ENCODE data around the gene TIMM13.
A peak's percentile ranks its signal among the peaks of the same experiment; 100 is the strongest.

The TIMM13 gene
- long read RNA-seq, transcript TIMM13-201 (3 exons, 1,973 nt): major isoform, 171 of 189 reads
- long read RNA-seq, partial matches to known transcripts: 0 of 189 reads
- long read RNA-seq, other reads (novel, unspliced or antisense): 18 of 189 reads

DNA sequence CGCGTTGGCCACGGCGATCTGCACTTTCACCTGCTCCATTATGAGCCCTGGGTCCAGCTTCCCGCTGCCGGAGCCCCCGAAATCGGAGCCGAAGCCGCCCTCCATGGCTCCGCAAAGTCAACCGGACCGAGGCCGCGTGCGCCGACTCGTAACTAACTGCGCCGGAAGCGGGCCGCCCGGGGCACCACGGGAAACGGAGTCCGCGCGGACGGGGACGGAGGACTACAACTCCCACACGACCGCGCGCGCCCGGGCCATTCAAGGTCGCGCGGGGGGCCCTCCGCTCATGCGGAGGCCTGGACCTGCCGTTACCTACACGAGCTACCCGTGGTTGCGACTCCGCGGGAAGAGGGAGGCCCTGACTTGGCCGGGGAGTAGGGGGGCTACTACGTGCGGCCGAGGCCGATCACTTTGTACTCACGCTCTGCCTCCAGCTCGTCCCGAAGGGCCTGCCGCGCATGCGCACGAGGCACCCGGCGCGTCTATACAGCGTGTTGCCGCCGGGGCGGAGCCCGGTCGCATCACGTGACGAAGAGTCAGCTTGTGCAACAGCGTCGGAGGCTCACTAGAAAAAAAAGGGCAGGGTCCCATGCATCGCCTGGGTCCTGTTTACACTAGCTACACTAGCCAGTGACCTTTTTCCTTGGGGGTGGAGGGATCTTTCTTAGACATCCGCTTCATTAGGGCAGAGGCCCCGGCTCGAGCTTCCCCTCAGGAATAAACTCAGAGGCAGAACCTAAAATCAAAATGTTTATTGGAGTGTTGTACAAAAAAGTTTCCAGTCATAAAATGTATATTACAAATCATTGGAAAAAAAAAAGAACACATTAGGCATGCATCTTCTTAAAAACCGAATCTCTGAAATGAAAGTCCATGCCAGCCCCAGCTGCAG, at the start of gene TIMM13:
Gene TIMM13 (minus strand): TSS at position 158 of the 892 bp plus-strand sequence. CDS start 53 bp downstream, at position 105.
- peak; percentile 94 for DNase-seq (ENCODE audit: low read depth in 1 of 2, low spot score in 1 of 2)
- Histone ChIP-seq H3K27me3 (ENCODE audit: insufficient read depth, poor library complexity, severe bottlenecking) (no peaks in the 10 kb centered on the region), H3K27ac (replicated peaks) (peak within 1 kb of the TSS; percentile 98), H3K4me3 (replicated peaks; ENCODE audit: insufficient read depth, low read length) (peak within 1 kb of the TSS; percentile 82)
- TF ChIP-seq POLR2AphosphoS5 (IDR thresholded peaks at IDR 0.05; ENCODE audit: low read depth): peak; percentile 71; the same call in 1 of the 2 replicates
- no peak for TF ChIP-seq SPI1 (IDR thresholded peaks at IDR 0.05; ENCODE audit: borderline replicate concordance, low read depth)
- TF ChIP-seq, protein P1, sequence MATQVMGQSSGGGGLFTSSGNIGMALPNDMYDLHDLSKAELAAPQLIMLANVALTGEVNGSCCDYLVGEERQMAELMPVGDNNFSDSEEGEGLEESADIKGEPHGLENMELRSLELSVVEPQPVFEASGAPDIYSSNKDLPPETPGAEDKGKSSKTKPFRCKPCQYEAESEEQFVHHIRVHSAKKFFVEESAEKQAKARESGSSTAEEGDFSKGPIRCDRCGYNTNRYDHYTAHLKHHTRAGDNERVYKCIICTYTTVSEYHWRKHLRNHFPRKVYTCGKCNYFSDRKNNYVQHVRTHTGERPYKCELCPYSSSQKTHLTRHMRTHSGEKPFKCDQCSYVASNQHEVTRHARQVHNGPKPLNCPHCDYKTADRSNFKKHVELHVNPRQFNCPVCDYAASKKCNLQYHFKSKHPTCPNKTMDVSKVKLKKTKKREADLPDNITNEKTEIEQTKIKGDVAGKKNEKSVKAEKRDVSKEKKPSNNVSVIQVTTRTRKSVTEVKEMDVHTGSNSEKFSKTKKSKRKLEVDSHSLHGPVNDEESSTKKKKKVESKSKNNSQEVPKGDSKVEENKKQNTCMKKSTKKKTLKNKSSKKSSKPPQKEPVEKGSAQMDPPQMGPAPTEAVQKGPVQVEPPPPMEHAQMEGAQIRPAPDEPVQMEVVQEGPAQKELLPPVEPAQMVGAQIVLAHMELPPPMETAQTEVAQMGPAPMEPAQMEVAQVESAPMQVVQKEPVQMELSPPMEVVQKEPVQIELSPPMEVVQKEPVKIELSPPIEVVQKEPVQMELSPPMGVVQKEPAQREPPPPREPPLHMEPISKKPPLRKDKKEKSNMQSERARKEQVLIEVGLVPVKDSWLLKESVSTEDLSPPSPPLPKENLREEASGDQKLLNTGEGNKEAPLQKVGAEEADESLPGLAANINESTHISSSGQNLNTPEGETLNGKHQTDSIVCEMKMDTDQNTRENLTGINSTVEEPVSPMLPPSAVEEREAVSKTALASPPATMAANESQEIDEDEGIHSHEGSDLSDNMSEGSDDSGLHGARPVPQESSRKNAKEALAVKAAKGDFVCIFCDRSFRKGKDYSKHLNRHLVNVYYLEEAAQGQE (IDR thresholded peaks at IDR 0.05; ENCODE audit: insufficient replicate concordance, low read depth): no peak
- peak; percentile 85 for TF ChIP-seq GABPA (IDR thresholded peaks at IDR 0.05; ENCODE audit: low read depth)
- TF ChIP-seq, protein P2, sequence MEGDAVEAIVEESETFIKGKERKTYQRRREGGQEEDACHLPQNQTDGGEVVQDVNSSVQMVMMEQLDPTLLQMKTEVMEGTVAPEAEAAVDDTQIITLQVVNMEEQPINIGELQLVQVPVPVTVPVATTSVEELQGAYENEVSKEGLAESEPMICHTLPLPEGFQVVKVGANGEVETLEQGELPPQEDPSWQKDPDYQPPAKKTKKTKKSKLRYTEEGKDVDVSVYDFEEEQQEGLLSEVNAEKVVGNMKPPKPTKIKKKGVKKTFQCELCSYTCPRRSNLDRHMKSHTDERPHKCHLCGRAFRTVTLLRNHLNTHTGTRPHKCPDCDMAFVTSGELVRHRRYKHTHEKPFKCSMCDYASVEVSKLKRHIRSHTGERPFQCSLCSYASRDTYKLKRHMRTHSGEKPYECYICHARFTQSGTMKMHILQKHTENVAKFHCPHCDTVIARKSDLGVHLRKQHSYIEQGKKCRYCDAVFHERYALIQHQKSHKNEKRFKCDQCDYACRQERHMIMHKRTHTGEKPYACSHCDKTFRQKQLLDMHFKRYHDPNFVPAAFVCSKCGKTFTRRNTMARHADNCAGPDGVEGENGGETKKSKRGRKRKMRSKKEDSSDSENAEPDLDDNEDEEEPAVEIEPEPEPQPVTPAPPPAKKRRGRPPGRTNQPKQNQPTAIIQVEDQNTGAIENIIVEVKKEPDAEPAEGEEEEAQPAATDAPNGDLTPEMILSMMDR (IDR thresholded peaks at IDR 0.05; ENCODE audit: insufficient read depth, low read length): no peak

DNA sequence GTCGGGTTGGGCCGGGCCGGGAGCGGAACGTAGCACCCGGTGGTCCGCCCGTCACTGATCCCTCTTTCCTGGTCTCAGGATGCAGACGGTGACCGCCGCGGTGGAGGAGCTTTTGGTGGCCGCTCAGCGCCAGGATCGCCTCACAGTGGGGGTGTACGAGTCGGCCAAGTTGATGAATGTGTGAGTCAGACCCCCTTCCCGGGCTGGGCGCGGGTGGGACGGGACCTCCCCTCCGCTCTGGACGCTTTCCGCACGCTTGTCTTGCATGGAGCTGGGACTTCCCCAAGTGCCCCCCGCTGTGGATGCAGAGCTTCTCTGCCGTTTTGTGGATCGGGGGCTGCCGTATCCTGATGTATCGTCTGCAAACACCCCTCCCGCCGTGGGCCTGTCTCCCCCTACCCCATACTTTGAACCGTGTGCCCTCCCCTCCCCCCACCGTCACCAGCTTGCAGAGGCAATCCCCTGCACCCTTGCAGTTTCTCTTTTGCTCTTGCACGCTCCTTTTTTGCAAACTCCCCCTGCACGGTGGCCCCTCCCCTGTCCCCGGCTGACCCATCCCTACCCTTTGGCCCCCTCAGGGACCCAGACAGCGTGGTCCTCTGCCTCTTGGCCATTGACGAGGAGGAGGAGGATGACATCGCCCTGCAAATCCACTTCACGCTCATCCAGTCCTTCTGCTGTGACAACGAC, 49.2 kb upstream of the TIMM13 start:
- no peak; the same call in 1 of the 2 replicates for TF ChIP-seq SPI1 (IDR thresholded peaks at IDR 0.05; ENCODE audit: borderline replicate concordance, low read depth)
- no peak for TF ChIP-seq POLR2AphosphoS5 (IDR thresholded peaks at IDR 0.05; ENCODE audit: low read depth)
- TF ChIP-seq, protein P1 (IDR thresholded peaks at IDR 0.05; ENCODE audit: insufficient replicate concordance, low read depth): no peak
- no peak for TF ChIP-seq GABPA (IDR thresholded peaks at IDR 0.05; ENCODE audit: low read depth)
- TF ChIP-seq, protein P2 (IDR thresholded peaks at IDR 0.05; ENCODE audit: insufficient read depth, low read length): no peak
- peak overlapping the region; percentile 89 for H3K27ac ChIP-seq (replicated peaks)
- H3K27me3 ChIP-seq (ENCODE audit: insufficient read depth, poor library complexity, severe bottlenecking): no peaks in the 10 kb centered on the region
- peak overlapping the region; percentile 84 for H3K4me3 ChIP-seq (replicated peaks; ENCODE audit: insufficient read depth, low read length)
- peak in 1 of 2 experiments; percentile 45 for DNase-seq (ENCODE audit: low read depth in 1 of 2, low spot score in 1 of 2)

DNA sequence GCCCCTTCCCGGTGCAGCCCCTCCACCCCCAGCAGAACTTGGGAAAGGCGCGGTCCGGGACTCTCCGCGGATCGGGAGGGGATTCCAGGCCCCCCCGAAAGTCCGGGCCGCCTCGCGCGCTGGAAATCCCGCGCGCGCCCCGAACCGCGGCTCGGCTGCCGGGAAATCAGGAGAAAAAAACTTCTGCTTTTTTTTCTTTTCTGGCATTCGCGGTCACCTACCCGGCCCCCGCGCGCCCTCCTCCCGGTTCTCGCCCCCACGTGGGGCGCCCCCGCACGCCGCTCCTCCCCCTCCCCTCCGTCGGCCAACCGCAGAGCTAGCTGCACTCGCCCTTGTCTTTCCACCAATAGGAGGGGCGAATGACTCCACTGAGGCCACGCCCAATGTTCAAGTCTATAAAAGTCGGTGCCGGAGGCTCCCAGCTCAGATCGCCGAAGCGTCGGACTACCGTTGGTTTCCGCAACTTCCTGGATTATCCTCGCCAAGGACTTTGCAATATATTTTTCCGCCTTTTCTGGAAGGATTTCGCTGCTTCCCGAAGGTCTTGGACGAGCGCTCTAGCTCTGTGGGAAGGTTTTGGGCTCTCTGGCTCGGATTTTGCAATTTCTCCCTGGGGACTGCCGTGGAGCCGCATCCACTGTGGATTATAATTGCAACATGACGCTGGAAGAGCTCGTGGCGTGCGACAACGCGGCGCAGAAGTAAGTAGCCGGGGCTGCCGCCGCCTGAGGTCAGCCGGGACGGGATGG, 48.5 kb upstream of the TIMM13 start, which contains the start of gene GADD45B:
Gene GADD45B (plus strand): TSS at position 426 of the 749 bp plus-strand sequence. CDS start 232 bp downstream, at position 658.
- DNase-seq (ENCODE audit: low read depth in 1 of 2, low spot score in 1 of 2): peak; percentile 98 to 99
- Histone ChIP-seq H3K27me3 (ENCODE audit: insufficient read depth, poor library complexity, severe bottlenecking) (no peaks in the 10 kb centered on the region), H3K27ac (replicated peaks) (peak within 1 kb of the TSS; percentile 89), H3K4me3 (replicated peaks; ENCODE audit: insufficient read depth, low read length) (peak within 1 kb of the TSS; percentile 84)
- TF ChIP-seq, protein P1 (IDR thresholded peaks at IDR 0.05; ENCODE audit: insufficient replicate concordance, low read depth): peak; percentile 84
- TF ChIP-seq POLR2AphosphoS5 (IDR thresholded peaks at IDR 0.05; ENCODE audit: low read depth): peak; percentile 100
- TF ChIP-seq, protein P2 (IDR thresholded peaks at IDR 0.05; ENCODE audit: insufficient read depth, low read length): no peak
- TF ChIP-seq SPI1 (IDR thresholded peaks at IDR 0.05; ENCODE audit: borderline replicate concordance, low read depth): 0 out of 2 replicates have a peak, but pooled peaks have one; percentile 1
